Small intestine (tissue), 7 donors: ENCODE measurements around the gene TAS1R1. TPM values are rescaled to one million over a fixed set of nuclear protein-coding genes. Genes with fewer than 3 reads are reported as not detected.

Source experiments
- DNase-seq, 2 donors: peaks; one replicate each; pipeline versions ENCODE4 v3.0.0 to v3.0.0-alpha.2; 2013
- FAIRE-seq: peaks from 2 replicates; lab custom pipeline; 2012; peaks lifted over from hg19 to GRCh38; lab: Jason Lieb, UNC
- H3K27ac ChIP-seq, 3 donors: one replicate each; pipeline ENCODE4 v1.5.1; 2013; ENCODE audit warnings: low read length in 2 of 3, mild to moderate bottlenecking in 2 of 3, control low read depth in 1 of 3, inconsistent platforms in 1 of 3, low read depth in 1 of 3, moderate library complexity in 1 of 3
- H3K27me3 ChIP-seq, 3 donors: one replicate each; pipeline ENCODE4 v1.6.1; 2013; ENCODE audit warnings: low read length in 3 of 3, inconsistent platforms in 1 of 3; ENCODE audit not compliant: control insufficient read depth in 3 of 3, insufficient read depth in 3 of 3
- H3K36me3 ChIP-seq, 3 donors: one replicate each; pipeline ENCODE4 v1.6.1; 2013; ENCODE audit warnings: low read length in 3 of 3, inconsistent platforms in 1 of 3, low read depth in 1 of 3, mild to moderate bottlenecking in 1 of 3, moderate library complexity in 1 of 3; ENCODE audit not compliant: control insufficient read depth in 3 of 3, insufficient read depth in 2 of 3
- H3K4me1 ChIP-seq, 3 donors: one replicate each; pipeline ENCODE4 v1.6.1; 2013; ENCODE audit warnings: low read length in 2 of 3, inconsistent platforms in 1 of 3, low read depth in 1 of 3, mild to moderate bottlenecking in 1 of 3, moderate library complexity in 1 of 3; ENCODE audit not compliant: control insufficient read depth in 3 of 3, insufficient read depth in 2 of 3
- H3K4me3 ChIP-seq, 3 donors: one replicate each; pipeline ENCODE4 v1.5.1; 2013; ENCODE audit warnings: low read length in 3 of 3, control low read depth in 1 of 3, inconsistent platforms in 1 of 3, low read depth in 1 of 3, mild to moderate bottlenecking in 1 of 3, moderate library complexity in 1 of 3
- H3K9me3 ChIP-seq, 2 donors: one replicate each; pipeline ENCODE4 v1.6.1; 2013; ENCODE audit warnings: low read depth in 1 of 2, low read length in 1 of 2; ENCODE audit not compliant: control insufficient read depth in 2 of 2, insufficient read depth in 1 of 2
- WGBS, 3 donors: extraction: QIAGEN DNeasy Blood & Tissue Kit; methylation state at CpG; one replicate each; pipeline ENCODE4 v1.1.7; 2013; 5-methylcytosine and 5-hydroxymethylcytosine counted together
- polyA plus RNA-seq, 4 donors: library from polyadenylated mRNA; stranded (reverse) in 3 of 4; unstranded in 1 of 4; fragments of 200-250 nt in 3 of 4; fragments of 120-200 nt in 1 of 4; gene quantifications; one replicate each; pipeline versions ENCODE4 v1.2.1 to v1.2.3, GENCODE V29; 2013
- donor health status: healthy with polysubstance abuse.
- donor health status: control.
- donor health status: control.
- donor health status: Bipolar disorder and iron deficiency.
- donor health status: healthy.

TAS1R1 gene
- polyA plus RNA-seq, 4 donors: 0.07 to 0.27 (median 0.13) TPM; not detected in 1

GRCh38 chr1:6530504-6531160, 24.5 kb upstream of the TAS1R1 start:
- FAIRE-seq: no peak
- H3K9me3 ChIP-seq: no peaks in the 10 kb centered on the region
- no peak for DNase-seq
- H3K27me3 ChIP-seq: no peaks in the 10 kb centered on the region
- H3K4me1 ChIP-seq: no peaks in the 10 kb centered on the region
- peaks cover 8 to 61% (median 16%) of the 10 kb centered on the region in 3 donors for H3K36me3 ChIP-seq
- WGBS, 3 donors: 96 to 98% (median 97%) methylated on average over 13 of the region's 13 CpGs
- H3K4me3 ChIP-seq: no peak overlapping the region
- no peak overlapping the region for H3K27ac ChIP-seq

GRCh38 chr1:6531996-6532395, 23.1 kb upstream of the TAS1R1 start:
- WGBS, 3 donors: 87 to 93% (median 89%) methylated on average over 5 of the region's 5 CpGs
- no peaks in the 10 kb centered on the region for H3K9me3 ChIP-seq
- H3K4me1 ChIP-seq: no peaks in the 10 kb centered on the region
- H3K27ac ChIP-seq: no peak overlapping the region
- H3K36me3 ChIP-seq: peaks cover 8 to 52% (median 14%) of the 10 kb centered on the region in 3 donors
- no peak for DNase-seq
- H3K27me3 ChIP-seq: no peaks in the 10 kb centered on the region
- FAIRE-seq: no peak
- H3K4me3 ChIP-seq: no peak overlapping the region

GRCh38 chr1:6534248-6534822, 20.8 kb upstream of the TAS1R1 start:
- H3K27ac ChIP-seq: no peak overlapping the region
- no peaks in the 10 kb centered on the region for H3K4me1 ChIP-seq
- no peak overlapping the region for H3K4me3 ChIP-seq
- no peaks in the 10 kb centered on the region for H3K9me3 ChIP-seq
- no peak for FAIRE-seq
- H3K27me3 ChIP-seq: no peaks in the 10 kb centered on the region
- H3K36me3 ChIP-seq: peaks cover 5 to 39% (median 12%) of the 10 kb centered on the region in 3 donors
- DNase-seq: no peak
- WGBS, 3 donors: 92 to 95% (median 92%) methylated on average over 8 of the region's 8 CpGs

DNA sequence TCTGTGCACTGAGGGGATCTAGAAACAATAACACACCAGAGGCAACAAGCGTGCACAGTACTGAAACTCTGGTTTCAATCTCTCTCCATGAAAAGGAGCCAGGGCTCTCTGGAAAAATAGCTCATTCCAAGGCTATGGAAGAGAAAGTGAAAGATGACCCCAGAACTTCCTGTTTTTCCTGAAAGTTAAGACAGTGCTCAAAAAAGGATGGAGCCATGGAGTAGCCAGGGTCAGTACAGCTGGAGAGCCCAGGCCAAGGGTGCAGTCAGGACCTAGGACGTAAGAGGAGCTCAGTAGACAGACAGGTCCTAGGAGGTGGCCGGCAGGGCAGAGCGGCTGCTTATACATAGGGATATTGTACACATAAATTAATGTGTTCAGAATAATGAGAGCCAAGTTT, 19.9 kb upstream of the TAS1R1 start:
- Histone ChIP-seq H3K9me3 (no peaks in the 10 kb centered on the region), H3K4me1 (no peaks in the 10 kb centered on the region)
- WGBS, 3 donors: 91 to 96% (median 91%) methylated on average over 4 of the region's 4 CpGs

GRCh38 chr1:6536291-6536690, 18.8 kb upstream of the TAS1R1 start:
- DNase-seq (no peak), FAIRE-seq (no peak)
- peaks cover 12 to 42% (median 13%) of the 10 kb centered on the region in 3 donors for H3K36me3 ChIP-seq
- H3K27ac ChIP-seq: no peak overlapping the region
- no peaks in the 10 kb centered on the region for H3K9me3 ChIP-seq
- no peak overlapping the region for H3K4me3 ChIP-seq
- H3K4me1 ChIP-seq: no peaks in the 10 kb centered on the region
- H3K27me3 ChIP-seq: no peaks in the 10 kb centered on the region
- WGBS, 3 donors: 76 to 88% (median 87%) methylated on average over 5 of the region's 5 CpGs

More for the DNA sequence above, 19.9 kb upstream of the TAS1R1 start:
- DNase-seq: no peak
- no peaks in the 10 kb centered on the region for H3K27me3 ChIP-seq
- no peak for FAIRE-seq
- H3K36me3 ChIP-seq: peaks cover 5 to 39% (median 12%) of the 10 kb centered on the region in 3 donors
- H3K27ac ChIP-seq: no peak overlapping the region
- H3K4me3 ChIP-seq: no peak overlapping the region

DNA sequence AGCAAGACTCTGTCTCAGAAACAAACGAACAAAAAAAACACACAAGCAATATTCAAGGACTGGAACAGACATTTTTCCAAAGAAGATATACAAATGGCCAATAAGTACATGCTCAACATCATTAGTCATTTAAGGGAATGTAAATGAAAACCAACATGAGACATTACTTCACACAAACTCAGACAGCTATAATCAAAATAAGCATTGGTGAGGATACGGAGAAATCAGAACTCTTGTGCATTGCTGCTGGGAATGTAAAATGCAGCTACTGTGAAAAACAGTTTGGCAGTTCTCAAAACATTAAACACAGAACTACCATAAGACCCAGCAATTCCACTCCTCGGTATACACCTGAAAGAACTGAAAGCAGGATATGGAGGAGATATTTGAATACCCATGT, 16.2 kb upstream of the TAS1R1 start:
- Histone ChIP-seq H3K4me1 (no peaks in the 10 kb centered on the region), H3K27ac (no peak overlapping the region), H3K9me3 (no peaks in the 10 kb centered on the region), H3K4me3 (no peak overlapping the region), H3K27me3 (no peaks in the 10 kb centered on the region), H3K36me3 (peaks cover 5 to 37% (median 7%) of the 10 kb centered on the region in 3 donors)
- FAIRE-seq: no peak
- DNase-seq: no peak
- WGBS, 3 donors: 61 to 69% (median 61%) methylated on average over 3 of the region's 3 CpGs

DNA sequence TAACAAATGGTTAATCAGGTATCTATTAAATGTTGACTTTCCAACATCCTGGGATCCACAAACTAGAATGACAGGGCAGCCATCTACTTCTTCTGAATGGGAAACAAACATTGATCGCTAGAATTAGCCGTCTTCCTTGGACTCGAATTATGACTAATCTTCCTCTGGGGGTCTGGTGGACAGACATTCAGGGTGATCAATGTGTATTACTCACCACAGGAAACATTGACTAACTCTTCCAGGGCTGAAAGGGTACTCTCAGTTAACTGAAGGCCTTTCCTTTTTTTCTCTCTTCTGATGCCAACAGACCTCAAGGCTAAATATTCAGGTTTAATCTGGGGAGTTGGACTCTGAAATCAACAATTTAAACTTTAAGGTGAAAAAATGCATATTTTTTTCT, 10.3 kb upstream of the TAS1R1 start:
- H3K4me1 ChIP-seq: no peaks in the 10 kb centered on the region
- H3K36me3 ChIP-seq: peaks cover 3 to 61% (median 15%) of the 10 kb centered on the region in 3 donors
- FAIRE-seq: no peak
- no peak overlapping the region for H3K27ac ChIP-seq
- H3K4me3 ChIP-seq: no peak overlapping the region
- H3K9me3 ChIP-seq: no peaks in the 10 kb centered on the region
- 79 to 91% (median 79%) methylated on average over 3 of the region's 3 CpGs for WGBS, 3 donors
- no peaks in the 10 kb centered on the region for H3K27me3 ChIP-seq
- no peak for DNase-seq

GRCh38 chr1:6545276-6546112, 9.6 kb upstream of the TAS1R1 start:
- WGBS, 3 donors: 68 to 80% (median 70%) methylated on average over 10 of the region's 10 CpGs
- Histone ChIP-seq H3K4me3 (no peak overlapping the region), H3K27me3 (no peaks in the 10 kb centered on the region), H3K4me1 (no peaks in the 10 kb centered on the region), H3K27ac (no peak overlapping the region), H3K36me3 (peaks cover 6 to 62% (median 12%) of the 10 kb centered on the region in 3 donors), H3K9me3 (no peaks in the 10 kb centered on the region)
- DNase-seq: no peak
- no peak for FAIRE-seq
